ENCODE data around the gene KRTAP10-12. TPM values are rescaled to one million over a fixed set of nuclear protein-coding genes. Genes with fewer than 3 reads are reported as not detected.
"Not testable (repeated sequence)": the region's sequence is repeated elsewhere in the genome, so short reads cannot be mapped to it uniquely, and the experiment has no call there.

The KRTAP10-12 gene
- total RNA-seq, 2 donors from 2014 or later: not detected

DNA sequence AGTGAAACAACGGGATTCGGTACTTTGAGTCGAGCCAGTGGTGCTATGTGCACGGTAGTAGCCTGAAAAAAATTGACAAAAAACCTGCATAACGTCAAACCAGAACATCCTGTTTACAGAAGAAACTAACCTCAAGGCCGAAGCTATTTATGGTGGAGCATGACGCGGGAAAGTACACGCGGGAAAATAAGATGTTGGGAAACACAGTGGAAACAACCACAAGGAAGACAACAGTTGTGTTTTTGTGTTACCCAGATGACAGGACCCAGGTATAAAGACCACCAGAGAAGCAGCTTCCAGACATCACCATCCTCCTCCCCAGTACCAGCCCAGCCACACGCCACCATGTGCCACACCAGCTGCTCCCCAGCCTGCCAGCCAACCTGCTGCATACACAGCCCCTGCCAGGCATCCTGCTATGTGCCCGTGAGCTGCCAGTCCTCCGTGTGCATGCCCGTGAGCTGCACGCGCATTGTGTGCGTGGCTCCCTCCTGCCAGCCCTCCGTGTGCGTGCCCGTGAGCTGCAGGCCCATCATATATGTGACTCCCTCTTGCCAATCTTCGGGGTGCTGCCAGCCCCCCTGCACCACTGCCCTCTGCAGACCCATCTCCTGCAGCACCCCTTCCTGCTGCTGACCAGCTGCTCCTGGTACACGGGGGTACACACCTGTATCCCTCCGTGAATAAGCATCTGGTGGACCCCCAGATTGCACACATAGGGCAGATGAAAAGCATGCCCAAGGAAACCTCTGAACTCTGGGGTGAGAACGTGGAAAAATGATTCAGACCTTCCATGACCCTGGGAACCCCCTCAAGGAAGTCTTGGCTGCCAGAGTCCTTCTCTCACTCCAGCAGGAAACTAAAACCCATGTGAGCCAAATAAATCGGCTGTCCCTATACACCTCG is 39.1 kb upstream of the KRTAP10-12 start, which contains the start of gene KRTAP12-3:
KRTAP12-3 (plus strand) TSS at position 298 of the 906 bp plus-strand sequence; CDS start at position 346, 48 bp downstream.
- intact Hi-C loops (cut with DNase I): no loop called here
- DNase-seq: no peak
- Histone ChIP-seq H3K9me3 (no peaks in the 10 kb centered on the region), H3K27me3 (no peaks in the 10 kb centered on the region), H3K27ac (no peak within 1 kb of the TSS), H3K4me3 (no peak within 1 kb of the TSS), H3K4me1 (no peaks in the 10 kb centered on the region), H3K9ac (ENCODE audit: low read depth in 2 of 2, low read length in 2 of 2) (no peak within 1 kb of the TSS), H3K36me3 (no peaks in the 10 kb centered on the region)
- TF ChIP-seq, protein P1, sequence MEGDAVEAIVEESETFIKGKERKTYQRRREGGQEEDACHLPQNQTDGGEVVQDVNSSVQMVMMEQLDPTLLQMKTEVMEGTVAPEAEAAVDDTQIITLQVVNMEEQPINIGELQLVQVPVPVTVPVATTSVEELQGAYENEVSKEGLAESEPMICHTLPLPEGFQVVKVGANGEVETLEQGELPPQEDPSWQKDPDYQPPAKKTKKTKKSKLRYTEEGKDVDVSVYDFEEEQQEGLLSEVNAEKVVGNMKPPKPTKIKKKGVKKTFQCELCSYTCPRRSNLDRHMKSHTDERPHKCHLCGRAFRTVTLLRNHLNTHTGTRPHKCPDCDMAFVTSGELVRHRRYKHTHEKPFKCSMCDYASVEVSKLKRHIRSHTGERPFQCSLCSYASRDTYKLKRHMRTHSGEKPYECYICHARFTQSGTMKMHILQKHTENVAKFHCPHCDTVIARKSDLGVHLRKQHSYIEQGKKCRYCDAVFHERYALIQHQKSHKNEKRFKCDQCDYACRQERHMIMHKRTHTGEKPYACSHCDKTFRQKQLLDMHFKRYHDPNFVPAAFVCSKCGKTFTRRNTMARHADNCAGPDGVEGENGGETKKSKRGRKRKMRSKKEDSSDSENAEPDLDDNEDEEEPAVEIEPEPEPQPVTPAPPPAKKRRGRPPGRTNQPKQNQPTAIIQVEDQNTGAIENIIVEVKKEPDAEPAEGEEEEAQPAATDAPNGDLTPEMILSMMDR (IDR thresholded peaks at IDR 0.05): no peak

DNA sequence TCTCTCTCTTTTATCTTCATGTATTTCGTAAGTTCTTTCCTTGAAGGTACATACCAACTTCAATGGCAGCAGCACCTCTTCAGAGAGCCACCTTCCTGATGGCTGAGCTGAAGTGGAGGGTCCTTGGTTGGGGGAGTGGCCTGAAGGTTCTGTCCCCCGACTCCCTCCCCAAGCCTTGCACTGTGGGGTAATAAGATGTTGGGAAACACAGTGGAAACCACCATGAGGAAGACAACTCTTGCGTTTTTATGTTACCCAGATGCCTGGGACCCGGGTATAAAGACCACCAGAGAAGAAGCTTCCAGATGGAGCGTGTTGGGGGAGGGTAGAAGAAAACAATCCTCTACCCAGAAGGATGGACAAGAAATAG is 38.4 kb upstream of the KRTAP10-12 start:
- H3K36me3 ChIP-seq: no peaks in the 10 kb centered on the region
- intact Hi-C loops (cut with DNase I): no loop called here
- no peak overlapping the region for H3K27ac ChIP-seq
- H3K4me3 ChIP-seq: no peak overlapping the region
- TF ChIP-seq, protein P1 (IDR thresholded peaks at IDR 0.05): no peak
- no peaks in the 10 kb centered on the region for H3K9me3 ChIP-seq
- no peaks in the 10 kb centered on the region for H3K4me1 ChIP-seq
- H3K27me3 ChIP-seq: no peaks in the 10 kb centered on the region
- no peak for DNase-seq
- H3K9ac ChIP-seq (ENCODE audit: low read depth in 2 of 2, low read length in 2 of 2): no peak overlapping the region

DNA sequence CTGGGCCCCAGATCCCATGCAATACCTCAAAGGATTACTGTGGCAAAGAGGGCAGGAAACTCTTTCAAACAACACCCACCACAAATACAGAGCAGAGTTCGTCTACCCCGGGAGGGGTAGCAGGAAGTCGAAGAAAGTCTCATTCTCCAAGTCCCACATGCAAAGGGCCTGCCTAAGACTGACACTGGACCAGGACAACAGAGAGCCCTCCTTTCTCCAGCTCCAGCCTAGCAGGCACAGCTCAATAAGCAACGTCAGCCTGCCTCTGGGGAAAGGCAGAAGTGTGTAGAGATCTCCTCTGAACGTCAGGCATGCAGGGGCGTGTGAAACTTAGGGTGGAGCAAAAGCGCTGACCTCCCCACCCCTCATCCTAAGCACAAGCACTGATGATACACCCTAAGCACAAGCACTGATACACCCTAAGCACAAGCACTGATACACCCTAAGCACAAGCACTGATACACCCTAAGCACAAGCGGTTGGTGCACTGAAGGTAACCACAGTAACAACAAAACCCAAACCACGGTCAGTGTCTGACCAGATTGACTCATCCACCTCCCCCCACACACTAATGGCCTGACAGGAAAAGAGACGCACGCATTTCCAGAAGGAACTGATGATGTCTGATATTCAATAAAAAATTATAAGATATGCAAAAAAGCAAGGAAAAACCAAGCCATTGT is 37.9 kb upstream of the KRTAP10-12 start:
- TF ChIP-seq, protein P1 (IDR thresholded peaks at IDR 0.05): no peak
- Histone ChIP-seq H3K4me3 (no peak overlapping the region), H3K27me3 (no peaks in the 10 kb centered on the region), H3K9me3 (no peaks in the 10 kb centered on the region), H3K27ac (no peak overlapping the region), H3K4me1 (no peaks in the 10 kb centered on the region), H3K9ac (ENCODE audit: low read depth in 2 of 2, low read length in 2 of 2) (no peak overlapping the region), H3K36me3 (no peaks in the 10 kb centered on the region)
- intact Hi-C loops (cut with DNase I): no loop called here
- DNase-seq: no peak

DNA sequence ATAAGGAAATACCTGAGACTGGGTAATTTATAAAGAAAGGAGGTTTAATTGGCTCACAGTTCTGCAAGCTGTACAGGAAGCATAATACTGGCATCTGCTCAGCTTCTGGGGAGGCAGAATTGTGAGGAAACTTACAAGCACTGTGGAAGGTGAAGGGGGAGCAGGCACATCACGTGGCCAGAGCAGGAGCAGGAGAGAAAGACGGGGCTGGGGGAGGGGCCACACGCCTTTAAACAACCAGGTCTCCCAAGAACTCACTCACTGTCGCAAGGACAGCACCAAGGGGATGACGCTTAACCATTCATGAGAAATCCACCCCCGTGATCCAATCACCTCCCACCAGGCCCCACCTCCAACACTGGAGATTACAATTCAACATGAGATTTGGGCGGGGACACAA is 35.4 kb upstream of the KRTAP10-12 start:
- intact Hi-C loops (cut with DNase I): not testable (repeated sequence)

DNA sequence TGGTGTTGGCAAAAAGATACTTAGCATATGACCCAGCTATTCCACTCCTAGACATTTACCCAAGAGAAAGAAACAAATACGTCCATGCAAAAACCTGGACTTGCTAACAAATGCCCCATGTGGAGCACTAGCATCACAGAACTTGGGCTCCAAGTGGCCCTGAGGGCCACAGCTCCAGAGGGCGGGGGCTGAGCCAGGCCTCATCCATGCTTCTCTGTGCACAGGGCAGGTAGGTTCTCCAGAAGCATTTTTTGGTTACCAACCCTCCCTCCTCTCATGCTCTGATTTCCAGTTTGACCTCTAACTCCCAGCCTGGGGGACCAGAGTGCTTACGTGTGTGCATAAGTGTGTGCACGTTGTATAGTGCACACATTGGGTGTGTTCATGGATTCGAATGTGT is 32.3 kb upstream of the KRTAP10-12 start:
- DNase-seq: no peak
- Histone ChIP-seq H3K36me3 (no peaks in the 10 kb centered on the region), H3K9ac (ENCODE audit: low read depth in 2 of 2, low read length in 2 of 2) (no peak overlapping the region), H3K27me3 (no peaks in the 10 kb centered on the region), H3K4me3 (no peak overlapping the region), H3K9me3 (no peaks in the 10 kb centered on the region), H3K27ac (no peak overlapping the region), H3K4me1 (no peaks in the 10 kb centered on the region)
- TF ChIP-seq, protein P1 (IDR thresholded peaks at IDR 0.05): no peak
- intact Hi-C loops (cut with DNase I): no loop called here

More for the DNA sequence above, 35.4 kb upstream of the KRTAP10-12 start:
- H3K36me3 ChIP-seq; H3K9ac ChIP-seq (ENCODE audit: low read depth in 2 of 2, low read length in 2 of 2); H3K27me3 ChIP-seq; H3K4me3 ChIP-seq; H3K9me3 ChIP-seq; H3K27ac ChIP-seq; DNase-seq; H3K4me1 ChIP-seq: not testable (repeated sequence)
